Measurements from ENCODE around the gene F2.
A peak's percentile ranks its signal among the peaks of the same experiment; 100 is the strongest.
"Not testable (repeated sequence)": the region's sequence is repeated elsewhere in the genome, so short reads cannot be mapped to it uniquely, and the experiment has no call there.

The F2 gene

DNA sequence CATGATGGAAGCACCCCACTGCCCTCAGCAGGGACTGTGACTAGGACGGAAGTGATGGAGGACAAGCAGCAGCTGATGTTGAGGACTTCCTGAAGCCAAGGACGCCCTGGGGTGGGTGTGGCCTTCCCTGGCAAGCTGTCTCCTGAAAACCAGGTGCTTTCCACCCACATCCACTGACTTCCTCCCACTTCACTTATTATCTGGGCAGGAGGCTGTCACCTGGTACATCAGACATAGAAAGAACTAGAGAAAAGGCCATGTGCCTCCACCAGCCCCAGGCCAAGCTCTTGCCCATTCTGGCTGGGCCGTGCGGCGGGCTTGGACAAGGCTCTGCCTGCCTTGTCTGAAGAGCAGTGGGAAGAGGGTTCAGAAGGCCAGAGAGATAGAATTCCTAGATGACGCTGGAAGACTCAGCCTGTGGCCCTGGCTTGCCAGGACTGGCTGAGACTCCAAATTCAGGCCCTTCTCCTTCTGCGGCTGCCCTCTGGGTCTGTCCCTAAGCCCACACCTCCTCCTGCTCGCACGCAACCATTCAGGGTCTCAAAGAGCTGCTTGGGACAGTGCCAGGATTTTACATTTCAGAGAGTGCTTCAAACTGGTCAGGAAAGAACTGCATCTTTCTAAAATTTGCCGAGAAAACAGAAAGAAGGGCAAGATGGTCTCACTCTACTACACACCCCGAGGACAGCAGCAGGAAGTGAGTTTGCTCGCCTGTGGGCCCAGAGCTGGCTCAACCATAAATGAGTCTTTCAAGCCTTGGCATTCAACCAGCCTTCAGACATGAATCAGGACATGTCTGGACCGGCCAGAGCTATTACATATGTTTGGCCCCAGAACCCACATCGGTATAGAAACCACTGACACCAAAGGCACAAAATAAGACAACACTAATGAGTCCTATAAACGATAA, 31.9 kb upstream of the F2 start:
- no peak for DNase-seq

DNA sequence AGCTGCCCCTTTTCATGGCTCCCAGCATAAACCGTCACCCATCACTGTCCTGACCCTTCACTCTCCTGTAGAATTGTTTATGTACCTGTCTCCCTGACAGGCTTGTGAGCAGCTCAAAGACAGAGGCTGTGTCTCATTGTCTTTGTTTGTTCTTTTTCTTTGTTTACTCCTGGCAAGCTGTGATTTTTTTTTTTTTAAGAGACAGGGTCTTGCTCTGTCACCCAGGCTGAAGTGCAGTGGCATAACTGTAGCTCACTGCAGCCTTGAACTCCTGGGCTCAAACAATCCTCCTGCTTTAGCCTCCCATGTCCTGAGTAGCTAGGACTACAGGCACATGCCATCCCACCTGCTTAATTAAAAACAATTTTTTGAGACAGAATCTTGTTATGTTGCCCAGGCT, 28.3 kb upstream of the F2 start:
- DNase-seq = no peak

DNA sequence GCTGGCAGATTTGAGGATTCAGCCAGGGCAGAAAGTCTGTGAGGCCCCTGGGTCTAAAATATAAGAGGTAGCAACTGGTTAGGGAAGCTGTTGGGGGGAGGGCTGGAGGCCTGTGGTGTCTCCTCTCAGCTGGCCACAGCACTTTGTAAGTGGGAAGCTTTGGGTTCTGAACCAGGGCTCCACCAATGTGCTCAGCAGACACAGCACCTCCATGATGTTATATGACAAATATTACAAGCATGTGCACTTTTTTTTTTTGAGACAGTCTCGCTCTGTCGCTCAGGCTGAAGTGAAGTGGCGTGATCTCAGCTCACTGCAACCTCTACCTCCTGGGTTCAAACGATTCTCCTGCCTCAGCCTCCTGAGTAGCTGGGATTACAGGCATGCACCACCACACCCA, 26.6 kb upstream of the F2 start:
- DNase-seq = no peak

DNA sequence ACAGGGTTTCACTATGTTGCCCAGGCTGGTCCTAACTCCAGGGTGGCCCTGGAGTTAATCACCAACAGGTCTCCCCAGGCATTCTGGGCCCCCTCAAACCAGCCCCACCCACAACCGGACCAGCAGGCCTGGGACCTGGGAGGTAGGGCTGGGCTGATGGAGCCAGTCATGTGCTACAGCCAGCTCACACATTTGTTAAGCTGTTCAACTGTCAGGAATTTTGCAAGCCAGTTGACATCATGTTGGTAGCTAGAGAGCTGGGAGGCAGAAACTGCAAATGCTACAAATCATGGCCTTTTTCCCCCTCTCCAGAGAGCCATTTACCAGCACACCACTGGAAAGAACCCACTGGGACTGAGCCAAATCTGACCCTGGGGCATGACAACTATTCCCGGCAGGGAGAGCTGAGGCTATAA, 25.4 kb upstream of the F2 start:
- no peak for DNase-seq

DNA sequence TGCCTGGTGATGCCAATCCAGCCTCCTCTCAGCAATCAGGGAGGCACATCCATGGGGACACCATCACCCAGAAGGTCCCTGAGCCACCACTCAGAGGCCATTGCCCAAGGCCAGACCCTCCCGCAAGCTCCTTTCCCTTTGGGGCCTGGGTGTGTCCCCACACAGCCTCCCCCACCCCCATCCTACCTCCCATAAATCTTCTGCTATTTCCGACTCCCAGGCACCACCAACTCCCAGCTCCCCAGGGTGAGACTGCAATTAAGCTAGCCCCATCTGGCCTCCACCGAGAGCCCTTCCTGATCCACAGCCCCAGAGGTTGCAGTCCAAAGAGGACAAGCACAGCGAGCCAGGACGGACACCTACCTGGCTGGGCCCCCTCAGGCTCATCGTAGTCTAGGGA, 24.9 kb upstream of the F2 start:
- no peak for DNase-seq

DNA sequence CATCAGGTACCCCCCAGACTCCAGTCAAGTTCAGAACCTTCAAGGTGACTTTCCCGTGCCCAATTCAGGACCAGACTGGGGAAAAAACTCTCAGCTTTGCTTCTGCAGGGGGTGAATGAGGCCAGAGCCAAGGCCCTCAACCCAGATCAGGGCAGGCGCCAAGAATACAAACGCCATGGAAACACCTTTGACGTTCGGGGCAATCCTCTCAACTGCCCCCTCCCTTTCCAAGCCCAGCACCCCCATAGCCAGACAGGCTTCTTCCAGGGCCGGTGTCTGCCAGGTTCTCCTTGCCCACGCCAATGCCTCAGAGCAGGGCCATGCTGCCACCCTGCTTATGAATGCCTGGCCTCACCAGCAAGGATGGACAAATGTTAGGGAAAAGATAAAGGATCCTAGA, 24.4 kb upstream of the F2 start:
- no peak for DNase-seq

DNA sequence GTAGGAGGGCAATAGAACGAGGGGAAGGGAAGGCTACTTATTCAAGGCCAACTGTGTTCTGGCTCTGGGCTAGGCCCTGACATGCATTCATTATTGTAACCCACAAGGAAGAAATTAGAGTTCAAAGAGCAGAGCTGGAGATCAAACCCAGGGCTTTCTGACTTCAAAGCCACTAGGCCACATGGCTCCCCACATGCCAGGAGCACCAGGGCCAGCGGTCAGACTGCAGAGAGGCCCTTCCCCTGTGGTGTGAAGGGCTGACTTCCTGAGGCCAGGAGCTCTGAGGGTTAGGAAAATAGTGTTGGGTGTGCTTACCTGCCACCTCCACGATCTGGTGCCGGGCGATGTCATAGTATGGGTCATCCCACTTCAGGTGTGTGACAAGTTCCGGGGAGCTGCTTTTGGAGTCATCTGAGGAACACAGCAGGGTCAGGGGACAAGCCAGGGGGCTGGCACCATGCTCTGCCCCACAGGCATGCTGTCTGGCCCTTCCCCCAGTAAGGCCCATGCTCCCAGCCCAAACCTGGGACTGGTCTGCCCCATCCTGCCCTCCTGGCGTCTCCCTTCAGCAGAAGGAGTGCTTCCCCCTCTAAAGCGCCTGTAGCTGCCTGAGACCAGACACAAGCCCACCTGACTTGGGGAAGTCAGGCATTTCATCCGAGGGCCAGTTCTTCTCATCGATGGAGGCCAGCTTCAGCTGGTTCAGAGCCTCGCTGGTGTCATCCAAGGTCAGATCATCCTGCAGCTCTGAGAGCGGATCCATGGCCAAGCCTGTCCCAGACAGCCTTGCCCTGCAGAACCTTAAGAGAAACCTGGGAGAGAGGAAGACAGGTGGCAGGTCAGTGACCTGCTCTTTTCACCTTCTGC, 23.4 kb upstream of the F2 start:
- no peak for DNase-seq

DNA sequence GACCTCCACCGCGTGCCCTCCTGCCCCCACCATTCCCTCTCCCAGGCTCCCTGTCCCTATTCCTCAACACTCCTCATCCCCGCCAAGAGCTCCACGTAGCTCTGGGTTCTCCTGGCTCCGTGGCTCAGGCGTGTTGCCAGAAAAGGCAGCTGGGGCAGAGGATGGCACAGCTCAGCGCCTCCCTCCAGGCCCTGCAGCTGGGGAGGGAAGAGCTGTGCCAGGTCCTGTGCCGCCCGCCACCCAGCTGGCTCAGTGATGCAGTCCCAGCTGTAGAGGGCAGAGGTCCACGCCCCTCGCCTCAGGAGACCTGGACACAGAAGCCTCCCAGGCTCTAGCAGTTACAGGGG, 22.8 kb upstream of the F2 start:
- DNase-seq = no peak

DNA sequence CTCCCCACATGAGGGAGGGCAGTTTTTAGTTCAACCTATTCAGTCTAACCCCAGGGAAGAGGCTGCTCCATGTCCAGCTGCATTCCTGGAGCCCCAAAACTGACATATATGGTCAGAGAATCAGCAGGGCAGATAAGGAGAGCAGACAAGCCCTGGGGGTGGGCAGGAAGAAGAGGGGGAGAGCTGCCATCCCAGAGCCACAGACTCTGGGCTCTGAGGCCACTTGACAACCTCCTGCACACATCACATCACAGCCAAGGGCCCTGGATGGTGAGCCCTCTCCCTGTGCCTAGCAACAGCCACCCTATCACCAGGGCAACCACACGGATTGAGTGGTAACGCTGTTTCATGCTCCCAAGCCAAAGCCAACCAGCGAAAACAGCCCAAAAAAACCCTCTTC, 21.7 kb upstream of the F2 start:
- DNase-seq = no peak

DNA sequence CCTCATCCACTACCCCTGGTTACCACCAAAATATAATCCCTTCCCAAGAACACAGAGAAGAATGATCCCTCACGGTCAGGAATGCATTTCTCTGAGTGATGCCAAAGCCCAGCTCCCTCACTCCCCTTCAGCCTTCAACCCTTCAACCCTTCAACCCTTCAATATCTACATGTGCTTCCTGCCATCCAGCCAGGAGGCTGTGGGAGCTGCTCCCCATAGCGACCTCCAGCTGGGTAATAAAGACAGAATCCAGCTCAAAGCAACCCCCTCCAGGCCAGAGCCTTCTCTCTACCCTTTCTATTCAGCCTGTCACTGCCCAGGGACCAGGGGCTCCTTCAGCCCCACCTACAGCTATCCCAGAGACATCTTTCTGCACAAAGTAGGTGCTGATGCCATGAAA, 21.3 kb upstream of the F2 start:
- DNase-seq = no peak

DNA sequence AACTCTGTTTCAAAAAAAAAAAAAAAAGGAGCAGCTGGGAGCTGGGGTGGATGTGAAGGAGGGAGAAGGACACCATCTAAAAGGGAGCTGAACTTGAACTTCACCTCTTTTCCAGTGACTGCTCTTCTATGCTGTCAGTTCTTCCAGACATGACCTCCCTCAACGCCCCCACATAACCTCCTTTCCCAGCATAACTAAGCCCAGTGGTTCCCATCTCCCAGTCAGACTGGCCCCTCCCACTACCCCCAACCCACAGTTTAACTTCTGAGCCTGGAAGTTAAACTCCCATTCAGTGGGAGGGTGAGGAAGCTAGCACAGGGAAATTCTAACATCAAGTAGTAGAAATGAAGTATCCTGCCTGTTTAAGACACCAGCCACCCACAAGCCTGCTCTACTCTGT, 20.4 kb upstream of the F2 start:
- DNase-seq = no peak

DNA sequence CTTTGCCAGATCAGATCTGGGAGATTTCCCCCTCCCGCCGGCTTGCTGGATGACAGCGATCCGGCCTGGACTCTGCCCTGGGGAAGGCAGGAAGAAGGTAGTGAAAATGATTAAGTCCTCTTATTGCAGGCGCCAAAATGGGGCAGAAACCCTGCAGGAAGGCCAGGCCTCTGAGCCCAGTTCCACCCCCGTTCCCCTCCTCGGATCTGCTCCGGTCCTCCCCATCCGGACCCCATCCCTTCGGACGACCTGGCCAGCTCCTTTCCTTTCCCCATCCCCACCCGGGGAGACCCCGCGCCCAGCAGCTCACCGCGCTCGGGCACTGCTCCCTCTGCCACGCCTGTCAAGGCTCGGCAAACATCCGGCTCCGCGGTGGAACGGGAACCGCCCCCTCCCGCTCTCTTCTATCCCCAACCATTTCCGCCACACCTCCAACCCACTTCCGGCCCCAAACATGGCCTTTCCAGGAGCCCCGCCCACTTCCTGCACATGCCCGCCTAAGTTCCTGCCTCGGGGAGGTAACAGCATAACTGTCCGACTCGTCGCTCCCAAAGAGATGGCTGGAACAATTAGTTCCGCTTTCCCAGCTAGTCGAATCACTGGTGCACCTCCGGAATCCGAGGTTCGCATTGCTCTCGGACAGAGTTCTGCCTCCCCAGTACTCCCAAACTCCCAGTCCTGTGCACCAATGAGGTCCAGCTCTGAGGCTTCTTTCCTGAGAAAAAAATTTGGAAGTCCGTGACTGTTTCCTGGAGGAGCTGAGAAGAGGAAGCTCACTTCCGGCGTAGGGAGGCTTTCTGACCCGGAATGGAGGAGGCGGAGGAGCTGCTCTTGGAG, 18.6 kb upstream of the F2 start, which contains the start of the genes ARHGAP1 and ZNF408:
Gene ARHGAP1, minus strand, starts transcription at position 379 of the 837 bp plus-strand sequence. CDS start 4,512 bp downstream, outside the sequence.
Gene ZNF408, plus strand, starts transcription at position 791 of the 837 bp plus-strand sequence. Its CDS starts 17 bp downstream, at position 808.
- DNase-seq = peak; percentile 96 to 99 (median 98)

DNA sequence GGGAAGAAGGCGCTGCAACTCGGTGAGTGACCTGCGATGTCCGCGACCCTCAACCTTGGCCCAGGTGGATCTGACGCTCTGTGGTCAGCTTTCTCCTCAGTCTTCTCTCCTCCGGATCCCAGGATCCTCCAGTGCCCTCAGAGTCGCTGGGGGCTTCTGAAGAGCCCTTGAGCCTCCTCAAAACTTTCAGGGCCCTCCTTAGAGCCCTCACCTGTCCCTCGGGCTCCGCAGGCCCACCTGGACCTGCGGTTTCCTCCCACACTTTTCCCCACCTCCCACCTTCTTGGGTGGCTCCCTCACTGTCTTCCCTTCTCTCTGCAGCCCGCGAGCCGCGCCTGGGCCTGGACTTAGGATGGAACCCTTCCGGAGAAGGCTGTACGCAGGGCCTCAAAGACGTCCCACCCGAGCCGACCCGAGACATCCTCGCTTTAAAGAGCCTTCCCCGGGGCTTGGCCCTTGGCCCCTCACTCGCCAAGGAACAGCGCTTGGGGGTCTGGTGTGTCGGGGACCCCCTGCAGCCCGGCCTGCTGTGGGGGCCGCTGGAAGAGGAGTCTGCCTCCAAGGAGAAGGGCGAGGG, 17.8 kb upstream of the F2 start:
- no peak for DNase-seq

DNA sequence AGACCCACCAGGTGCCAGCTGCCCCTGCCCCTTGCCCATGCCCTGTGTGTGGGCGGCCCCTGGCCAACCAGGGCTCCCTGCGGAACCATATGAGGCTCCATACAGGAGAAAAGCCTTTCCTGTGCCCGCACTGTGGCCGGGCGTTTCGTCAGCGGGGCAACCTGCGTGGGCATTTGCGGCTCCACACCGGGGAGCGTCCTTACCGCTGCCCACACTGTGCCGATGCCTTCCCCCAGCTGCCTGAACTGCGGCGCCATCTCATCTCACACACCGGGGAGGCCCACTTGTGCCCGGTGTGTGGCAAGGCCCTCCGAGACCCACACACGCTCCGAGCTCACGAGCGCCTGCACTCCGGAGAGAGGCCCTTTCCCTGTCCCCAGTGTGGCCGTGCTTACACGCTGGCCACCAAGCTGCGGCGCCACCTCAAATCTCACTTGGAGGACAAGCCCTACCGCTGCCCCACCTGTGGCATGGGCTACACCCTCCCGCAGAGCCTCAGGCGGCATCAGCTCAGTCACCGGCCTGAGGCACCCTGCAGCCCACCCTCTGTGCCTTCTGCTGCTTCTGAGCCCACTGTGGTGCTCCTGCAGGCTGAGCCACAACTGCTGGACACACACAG, 13.8 kb upstream of the F2 start:
- no peak for DNase-seq

DNA sequence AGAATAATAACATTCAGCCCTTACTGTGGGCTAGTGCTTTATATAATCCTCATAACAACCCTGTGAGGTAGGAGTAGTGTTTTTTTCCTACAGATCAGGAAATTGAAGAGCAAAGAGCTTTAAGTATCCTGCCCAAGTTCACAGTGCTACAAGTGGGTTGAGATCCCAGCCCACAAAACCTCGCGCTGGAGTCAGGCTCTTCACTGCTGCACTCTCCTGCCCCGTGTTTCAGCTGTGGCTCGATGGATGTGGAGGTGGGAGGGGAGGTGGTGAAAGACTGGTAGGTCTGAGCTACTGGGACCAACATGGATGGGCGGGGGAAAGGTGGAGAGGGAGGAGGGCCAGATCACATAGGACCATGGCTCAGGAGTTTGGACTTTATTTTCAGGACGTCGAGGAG, 12.1 kb upstream of the F2 start:
- no peak for DNase-seq

DNA sequence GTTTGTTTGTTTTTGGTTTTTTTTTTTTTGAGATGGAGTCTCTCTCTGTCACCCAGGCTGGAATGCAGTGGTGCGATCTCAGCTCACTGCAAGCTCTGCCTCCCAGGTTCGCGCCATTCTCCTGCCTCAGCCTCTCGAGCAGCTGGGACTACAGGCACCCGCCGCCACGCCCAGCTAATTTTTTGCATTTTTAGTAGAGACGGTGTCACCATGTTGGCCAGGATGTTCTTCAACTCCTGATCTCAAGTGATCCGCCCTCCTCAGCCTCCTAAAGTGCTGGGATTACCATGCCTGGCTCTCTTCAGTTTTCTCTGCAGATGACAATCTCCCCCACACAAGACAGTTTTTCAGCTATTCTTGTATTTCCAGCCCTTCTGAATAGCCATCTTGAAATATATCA, 9.7 kb upstream of the F2 start:
- not testable (repeated sequence) for DNase-seq

DNA sequence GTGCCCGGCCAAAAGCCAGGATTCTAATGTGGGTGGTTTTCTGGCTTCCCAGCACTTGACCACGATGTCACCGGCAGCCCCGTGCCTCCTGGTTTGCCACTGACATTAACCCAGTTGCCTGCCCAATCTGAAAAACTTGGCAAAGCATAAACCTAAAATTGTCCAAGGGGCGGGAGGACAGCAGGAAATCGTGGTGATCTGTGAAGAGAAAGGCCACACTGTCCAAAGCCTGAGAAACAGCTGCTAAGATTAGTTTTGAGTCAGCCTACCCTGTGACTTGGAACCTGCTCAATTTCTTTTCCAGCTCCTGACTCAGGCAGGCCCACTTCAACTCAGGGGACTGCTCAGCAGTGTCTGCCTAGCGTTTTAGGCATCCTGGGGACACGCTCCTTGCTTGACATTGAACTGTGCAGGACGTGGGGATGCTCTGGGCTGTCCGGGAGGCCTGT, 8.2 kb upstream of the F2 start:
- DNase-seq = no peak

DNA sequence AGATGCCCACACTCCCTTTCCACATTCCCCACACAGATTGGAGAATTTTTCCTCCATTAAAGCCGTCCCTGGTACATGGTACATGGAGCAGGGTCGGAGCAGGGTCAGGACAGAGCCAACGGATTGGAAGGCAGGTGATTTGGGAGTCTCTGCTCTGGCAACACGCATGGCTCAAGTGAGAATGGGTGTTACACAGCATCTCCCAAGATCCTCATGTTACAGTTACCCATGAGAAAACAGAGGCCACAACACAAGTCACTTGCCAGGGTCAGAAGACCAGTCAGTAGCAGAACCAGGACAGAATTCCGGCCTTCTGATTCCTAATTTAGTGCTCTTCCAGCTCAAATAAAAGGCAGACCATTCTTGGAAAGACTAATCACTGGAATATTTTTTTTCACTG, 7.7 kb upstream of the F2 start:
- no peak for DNase-seq

DNA sequence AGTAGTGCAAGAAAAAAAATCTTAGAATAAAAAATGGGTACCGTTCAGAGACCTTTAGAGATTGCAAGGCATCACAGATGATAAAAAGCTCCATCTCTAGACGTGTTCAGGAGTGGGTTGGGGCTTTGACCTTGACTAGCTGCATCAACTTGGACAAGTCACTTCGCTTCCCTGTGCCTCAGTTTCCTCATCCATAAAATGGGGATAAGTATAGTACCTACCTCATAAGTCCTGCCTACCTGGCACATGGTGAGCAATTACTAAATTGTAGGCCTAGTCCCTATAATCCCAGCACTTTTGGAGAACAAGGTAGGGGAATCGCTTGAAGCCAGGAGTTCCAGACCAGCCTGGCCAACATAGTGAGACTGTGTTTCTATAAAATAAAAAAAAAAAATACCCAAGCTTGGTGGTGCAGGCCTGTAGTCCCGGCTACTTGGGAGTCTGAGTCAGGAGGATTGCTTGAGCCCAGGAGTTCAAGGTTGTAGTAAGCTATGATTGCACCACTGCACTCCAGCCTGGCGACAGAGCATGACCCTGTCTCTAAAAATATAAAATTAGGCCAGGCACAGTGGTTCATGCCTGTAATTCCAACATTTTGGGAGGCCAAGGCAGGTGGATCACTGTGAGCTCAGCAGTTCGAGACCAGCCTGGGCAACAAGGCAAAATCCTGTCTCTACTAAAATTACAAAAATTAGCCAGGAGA, 6.0 kb upstream of the F2 start:
- DNase-seq = no peak

DNA sequence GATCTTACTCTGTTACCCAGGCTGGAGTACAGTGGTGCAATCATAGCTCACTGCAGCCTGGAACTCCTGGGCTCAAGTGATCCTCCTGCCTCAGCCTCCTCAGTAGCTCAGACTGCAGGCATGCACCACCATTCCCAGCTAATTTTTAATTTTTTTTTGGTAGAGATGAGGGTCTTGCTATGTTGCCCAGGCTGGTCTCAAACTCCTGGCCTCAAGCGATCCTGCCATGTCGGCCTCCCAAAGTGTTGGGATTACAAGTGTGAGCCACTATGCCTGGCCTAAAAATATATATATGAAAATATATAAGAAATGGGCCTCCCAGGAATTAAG, 1.2 kb upstream of the F2 start:
- not testable (repeated sequence) for DNase-seq
